HG03460 (cell line): ENCODE data around the gene CEP72.

Source experiments
- ATAC-seq: cut with Tn5 transposase; IDR thresholded peaks from one replicate; pipeline ENCODE4 v1.9.1; 2021; ENCODE audit not compliant: unreplicated experiment

The CEP72 gene

DNA sequence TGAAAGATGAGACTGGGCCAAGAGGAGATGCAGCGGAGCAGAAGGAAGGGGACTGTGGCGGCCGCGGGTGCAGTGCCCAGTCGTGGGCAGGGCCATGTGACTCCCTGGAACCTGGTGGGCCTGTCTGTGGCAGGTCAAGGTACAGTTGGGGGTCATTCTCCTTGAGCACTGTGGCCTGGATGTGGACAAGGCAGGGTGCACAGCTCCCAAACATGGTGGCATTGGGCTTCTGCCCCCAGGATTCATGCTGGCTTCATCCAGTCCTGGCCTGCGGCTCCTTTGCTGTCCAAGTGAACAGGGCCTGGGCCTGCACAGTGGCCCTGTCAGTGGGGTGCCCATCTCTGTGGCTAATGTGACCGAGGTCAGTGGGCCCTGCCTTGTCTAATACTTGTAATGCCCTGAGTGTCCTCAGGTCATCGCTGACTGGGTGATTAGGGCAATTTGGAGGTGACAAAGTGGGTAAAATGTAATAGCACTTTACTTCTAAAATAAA, 39.9 kb downstream of the CEP72 start:
- ATAC-seq, result no peak

DNA sequence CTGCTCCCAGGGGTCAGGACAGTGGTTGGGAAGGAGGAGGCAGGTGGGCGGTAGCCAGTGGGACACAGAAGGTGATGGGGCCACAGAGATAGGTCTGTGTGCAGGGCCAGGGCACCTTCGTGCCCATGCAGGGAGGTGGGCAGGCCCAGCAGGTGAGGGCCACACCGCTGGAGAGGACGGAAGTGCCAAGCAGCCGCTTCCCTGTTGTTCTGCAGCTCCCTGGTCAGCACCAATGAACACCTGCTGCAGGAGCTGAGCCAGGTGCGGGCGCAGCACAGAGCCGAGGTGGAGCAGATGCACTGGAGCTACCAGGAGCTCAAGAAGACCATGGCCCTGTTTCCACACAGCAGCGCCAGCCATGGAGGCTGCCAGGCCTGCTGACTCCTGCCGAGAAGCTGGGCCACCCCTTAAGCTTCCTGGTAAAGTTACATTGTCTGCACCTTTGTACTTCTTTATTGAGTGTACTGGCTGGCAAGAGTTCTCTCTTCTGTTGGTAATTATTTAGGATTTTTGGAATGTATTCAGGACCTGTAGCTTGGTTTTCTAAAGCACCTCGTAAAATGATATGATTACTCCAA, 40.7 kb downstream of the CEP72 start:
- no peak for ATAC-seq

DNA sequence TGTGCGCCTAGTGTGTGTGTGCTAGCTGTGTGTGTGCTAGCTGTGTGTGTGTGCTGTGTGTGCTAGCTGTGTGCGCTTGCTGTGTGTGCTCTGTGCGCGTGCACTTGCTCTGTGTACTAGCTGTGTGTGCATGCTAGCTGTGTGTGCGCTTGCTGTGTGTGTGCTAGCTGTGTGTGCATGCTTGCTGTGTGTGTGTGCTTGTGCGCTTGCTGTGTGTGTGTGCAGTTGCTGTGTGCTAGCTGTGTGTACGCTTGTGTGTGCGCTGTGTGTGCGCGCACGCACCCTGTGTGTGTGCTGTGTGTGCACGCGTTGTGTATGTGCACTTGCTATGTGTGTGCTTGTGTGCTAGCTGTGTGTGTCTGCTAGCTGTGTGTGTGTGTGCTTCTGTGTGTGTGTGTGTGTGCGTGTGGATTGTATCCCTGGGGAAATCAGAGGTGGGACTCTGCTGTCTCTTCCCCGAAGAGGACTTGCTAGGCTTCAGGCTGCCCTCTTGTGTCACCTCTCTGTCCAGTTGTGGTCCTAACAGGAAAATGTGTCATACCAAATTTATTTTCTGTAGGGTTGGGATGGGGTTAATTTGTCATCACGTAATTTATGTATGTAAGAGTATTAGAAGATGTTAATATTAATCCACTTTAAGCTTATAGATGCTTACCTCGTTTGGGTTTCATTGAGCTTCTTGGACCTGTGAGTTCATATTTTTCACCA, 42.1 kb downstream of the CEP72 start:
- no peak for ATAC-seq

DNA sequence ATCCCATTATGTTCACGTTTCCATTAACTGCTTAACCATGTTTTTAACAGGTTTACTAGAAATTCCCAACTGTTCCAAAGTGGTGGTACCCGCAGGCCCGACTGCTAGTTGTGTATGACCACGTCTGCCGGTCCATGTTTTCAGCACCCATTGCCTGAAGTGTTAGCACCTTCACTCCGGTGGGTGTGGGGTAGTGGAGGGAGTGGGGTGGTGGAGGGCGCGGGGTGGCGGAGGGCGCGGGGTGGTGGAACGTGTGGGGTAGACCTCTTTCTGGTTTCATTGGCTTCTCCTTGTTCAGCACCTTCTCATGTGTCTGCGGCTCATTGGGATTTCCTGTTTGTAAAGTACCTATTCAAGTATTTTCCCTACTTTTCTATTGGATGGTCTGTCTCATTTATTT, 43.3 kb downstream of the CEP72 start:
- no peak for ATAC-seq

DNA sequence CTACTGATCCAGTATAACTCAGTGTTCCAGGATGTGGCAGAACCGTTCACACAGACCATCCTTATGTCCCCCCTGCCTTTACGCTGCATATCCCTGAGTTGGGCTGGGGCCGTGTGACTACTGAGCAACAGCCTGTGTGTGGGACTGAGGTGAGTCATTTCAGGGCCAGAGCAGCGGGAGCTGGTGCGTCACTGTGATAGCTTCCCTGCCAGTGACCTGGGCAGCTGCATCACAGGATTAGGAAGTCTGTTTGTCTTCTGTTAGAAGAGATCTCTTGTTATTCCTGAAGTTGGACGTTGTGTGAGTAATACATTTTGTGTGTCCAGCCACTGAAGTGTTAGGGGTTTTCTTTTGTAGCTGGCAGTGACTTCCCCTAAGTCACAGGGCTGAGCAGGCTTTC, 45.4 kb downstream of the CEP72 start:
- ATAC-seq, result no peak

DNA sequence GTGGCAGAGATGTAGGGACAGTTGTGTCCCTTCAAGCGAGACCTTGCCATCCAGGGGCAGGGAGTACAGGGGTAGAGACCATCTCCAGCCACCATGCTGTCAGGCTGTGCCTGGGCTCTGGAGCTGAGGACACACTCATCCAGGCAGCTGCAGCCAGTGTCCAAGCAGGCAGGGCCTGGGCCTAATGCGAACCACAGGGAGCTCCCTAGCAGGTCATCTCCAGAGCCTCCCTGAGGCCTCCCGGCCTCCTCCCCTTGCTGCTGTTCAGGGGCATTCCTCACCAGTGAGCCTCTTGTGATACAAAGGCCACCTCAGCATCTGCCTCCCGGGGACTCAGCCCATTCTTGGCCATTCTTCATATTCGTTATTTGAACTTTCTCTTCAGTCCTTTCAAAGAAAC, 46.0 kb downstream of the CEP72 start:
- no peak for ATAC-seq

DNA sequence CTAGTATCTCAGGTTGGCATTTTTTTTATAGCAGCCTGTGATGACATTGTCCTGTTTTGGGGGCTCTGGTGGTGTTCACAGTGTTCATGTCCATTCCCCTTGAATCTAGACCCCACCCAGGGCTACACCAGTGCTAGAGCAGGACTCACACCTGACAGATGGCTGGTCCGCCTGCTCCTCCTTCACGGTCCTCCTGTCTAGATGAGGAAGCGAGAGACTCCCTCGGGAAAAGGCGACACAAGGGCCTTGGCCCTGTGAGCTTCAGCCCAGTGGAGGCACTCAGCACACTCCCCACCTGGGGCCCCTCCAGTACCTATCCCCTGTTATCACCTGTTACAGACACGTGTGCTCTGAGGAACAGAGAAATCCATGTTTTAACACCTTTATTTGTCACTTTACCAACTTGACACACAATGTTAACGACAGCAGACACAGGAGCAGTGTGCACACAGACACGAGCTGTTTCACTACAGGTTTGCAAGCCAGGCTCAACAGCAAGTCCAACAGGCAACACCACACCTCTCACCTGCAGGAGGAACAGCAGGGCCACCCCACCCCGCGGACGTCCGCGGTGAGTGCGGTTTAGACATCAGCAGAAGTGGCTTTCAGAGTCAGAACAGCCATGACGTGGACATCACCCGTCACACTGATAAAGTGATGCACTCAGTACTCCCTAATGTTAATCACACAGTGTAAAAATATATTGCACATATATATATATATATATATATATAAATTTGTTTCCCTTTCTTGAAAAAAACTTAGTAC, 47.5 kb downstream of the CEP72 start:
- no peak for ATAC-seq

DNA sequence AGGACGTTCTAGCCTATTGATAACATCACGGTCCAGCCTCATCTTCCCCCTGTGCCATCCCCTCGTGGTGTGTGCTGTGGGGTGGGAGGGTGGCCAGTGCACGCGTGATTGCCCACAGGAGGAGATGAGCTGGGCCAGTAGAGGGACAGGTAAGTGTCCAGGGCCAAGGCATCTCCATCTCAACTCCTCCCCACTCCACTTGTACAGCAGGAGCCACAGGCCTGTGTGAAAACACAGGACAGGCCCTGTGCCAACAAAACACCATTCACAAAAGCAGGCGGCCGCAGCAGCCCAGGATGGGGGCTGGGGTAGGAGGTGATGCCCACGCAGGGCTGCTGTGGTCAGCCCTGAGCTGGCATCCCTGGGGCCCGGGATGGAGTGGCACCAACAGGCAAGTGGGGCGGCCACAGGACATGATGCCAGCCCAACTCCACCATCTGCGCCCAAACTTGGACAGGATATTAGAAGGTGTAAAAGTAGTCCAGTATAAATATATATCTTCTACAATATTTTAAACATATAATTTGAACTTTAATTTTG, 48.4 kb downstream of the CEP72 start:
- no peak for ATAC-seq

DNA sequence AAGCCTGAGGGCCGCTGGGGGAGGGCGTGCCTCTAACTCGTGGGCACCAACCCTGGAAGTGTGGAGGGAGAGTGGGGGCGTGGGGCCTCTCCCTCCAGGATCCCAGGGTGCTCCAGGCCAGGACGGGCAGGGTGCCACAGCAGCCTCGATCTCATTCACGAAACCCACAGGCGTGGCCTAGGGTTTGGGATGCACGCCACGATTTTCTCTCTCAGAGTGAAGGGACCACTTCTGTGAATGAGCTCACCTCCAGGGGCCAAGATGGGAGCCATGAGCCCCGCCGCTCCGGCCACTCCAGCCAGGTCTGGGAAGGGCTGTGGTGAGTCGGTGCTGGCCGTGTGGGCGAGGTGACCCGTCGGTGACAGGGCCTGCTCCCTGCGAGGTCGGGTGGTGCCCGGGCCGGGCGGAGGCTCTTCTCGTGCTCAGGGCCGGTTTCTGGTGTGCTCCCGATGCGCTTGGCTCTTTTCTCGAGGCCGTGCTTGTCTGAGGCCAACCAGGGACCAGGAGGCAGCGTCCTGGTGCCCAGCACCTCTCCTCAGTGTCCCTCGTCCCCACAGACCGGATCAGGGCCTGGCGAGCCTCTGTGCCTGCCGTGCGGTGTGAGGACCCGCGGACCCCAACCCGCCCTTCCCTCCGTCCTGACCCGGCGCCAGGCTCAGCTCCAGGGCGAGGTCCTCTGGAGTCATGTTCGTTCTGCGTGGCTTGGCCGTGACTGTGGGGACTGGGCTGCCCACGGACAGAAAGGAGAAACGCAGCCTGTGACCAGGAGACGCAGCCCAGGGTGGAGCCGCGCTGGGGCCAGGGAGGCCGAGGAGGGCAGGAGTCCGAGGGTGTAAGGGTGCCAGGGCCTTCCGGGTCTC, 50.0 kb downstream of the CEP72 start:
- no peak for ATAC-seq

DNA sequence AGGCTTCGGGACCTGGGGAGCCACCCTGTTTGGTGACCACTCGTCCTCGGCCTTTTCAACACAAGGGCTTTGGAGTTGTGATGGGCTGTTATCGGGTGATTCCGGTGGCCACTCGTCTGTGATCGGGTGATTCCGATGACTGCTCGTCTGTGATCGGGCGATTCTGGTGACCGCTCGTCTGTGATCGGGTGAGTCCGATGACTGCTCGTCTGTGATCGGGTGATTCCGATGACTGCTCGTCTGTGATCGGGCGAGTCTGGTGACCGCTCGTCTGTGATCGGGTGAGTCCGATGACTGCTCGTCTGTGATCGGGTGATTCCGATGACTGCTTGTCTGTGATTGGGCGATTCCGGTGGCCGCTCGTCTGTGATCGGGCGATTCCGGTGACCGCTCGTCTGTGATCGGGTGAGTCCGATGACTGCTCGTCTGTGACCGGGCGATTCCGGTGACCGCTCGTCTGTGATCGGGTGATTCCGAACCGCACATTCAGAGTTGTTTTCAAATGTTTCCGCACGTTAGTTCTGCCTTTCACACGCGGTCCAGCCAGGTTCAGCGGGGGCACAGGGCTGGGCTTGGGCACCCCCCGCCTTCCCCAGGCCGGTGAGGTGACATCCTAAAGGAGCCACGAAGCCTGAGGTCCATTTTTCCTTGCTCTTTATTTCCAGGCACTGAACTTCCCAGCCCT, 50.8 kb downstream of the CEP72 start:
- no peak for ATAC-seq

DNA sequence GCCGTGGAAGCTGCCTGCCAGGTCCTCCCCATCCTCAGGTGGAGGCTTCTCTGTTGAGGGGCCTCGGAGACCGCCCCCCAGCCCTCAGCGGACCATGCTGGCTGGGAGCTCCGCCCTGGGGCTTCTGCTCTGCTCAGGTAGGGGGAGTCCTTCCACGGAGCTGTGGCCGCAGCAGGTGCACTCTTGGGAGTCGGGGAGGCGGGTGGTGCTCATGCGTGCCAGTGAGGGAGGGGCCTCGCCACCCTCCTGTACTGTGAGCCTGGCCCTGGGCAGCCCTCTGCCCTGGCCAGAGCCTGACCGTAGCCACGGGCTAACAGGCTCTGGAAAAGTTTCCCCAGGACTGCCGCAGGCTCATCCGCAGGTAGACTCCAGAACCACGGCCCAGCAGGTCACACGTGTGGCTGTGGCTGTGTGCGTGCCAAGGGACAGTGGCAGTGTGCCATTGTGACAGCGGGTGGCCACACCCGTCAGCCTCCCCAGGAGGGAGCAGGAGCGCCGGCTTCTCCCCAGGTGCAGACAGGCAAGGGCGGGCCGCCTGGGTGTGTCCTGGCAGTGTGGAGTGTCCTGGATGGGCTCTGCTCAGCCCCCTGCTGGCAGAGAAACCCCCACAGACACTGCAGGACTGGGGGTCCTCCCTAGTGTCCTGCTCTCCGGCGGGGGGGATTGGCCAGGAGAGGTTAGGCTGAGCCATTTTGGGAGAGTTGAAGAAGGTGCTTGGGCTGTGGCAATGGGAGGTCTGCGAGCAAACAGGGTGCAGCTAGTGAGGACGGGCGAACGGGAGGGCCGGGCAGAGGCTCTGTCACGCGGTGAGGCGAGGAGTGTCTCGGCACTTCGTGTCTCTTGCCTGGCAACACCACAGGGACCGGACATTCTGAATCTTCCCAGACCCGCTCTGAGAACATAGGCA, 51.5 kb downstream of the CEP72 start:
- no peak for ATAC-seq

DNA sequence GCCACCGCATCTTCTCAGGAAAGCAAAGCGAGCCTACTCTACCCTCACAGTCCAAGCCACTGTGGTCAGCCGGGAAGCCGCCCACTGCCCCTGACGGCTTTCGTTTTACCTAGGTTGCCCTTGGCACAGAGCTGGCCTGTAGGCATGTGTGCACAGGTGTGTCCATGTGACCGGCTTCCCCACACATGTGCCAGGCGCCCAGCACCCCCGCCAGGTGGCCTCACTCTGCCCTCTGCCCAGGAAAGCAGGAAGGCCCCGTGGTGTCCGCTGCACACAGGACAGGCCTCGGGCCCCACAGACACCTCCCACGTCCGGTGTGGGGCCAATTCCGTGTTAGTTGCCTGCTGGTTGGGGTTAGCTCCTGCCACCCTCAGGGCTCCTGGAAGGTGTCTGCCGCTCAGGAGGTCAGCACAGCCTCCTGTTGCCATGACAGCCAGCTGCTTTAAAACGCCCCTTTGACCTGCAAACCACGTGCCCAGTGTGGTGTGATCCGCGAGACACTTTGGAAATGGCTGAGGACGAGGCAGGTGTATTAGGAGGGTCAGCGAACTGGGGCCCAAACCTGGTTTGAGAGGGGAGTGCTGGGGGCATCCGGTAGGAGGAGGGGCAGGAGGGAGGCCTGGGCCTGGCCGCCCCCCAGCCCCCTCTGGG, 52.3 kb downstream of the CEP72 start:
- ATAC-seq, result no peak

DNA sequence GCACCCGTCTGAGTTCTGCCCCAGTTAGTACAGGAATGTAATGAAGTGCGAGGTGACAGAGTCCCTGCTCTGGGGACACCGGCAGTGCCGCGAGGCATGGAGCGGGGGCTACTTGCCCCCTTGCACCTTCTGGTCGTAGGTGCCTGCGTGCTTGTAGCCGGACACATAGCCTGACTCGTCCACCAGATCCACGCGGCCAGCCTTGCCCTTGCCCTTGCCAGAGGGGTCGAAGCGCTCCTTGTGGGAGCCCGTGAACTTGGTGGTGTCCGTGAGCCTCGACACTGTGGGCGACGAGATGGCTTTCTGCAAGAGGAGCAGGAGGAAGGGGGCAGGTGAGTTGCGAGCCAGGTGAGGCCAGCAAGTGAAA, 52.8 kb downstream of the CEP72 start:
- ATAC-seq, result no peak

DNA sequence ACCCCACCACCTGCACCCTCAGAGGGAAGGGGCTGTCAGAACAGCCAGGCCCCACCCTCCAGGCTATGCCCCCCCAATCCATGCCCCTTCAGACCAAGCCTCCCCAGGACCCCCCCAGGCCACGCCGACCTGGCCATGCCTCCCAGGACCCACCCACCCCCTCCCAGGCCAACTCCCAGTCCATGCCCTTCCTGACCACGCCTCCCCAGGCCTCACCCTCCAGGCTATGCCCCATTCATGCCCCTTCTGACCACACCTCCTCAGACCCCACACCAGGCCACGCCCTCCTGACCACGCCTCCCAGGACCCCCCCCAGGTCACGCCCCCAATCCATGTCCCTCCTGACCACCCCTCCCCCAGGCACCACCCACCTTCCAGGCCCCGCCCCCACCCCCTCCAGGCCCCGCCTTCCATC, 53.4 kb downstream of the CEP72 start:
- no peak for ATAC-seq

DNA sequence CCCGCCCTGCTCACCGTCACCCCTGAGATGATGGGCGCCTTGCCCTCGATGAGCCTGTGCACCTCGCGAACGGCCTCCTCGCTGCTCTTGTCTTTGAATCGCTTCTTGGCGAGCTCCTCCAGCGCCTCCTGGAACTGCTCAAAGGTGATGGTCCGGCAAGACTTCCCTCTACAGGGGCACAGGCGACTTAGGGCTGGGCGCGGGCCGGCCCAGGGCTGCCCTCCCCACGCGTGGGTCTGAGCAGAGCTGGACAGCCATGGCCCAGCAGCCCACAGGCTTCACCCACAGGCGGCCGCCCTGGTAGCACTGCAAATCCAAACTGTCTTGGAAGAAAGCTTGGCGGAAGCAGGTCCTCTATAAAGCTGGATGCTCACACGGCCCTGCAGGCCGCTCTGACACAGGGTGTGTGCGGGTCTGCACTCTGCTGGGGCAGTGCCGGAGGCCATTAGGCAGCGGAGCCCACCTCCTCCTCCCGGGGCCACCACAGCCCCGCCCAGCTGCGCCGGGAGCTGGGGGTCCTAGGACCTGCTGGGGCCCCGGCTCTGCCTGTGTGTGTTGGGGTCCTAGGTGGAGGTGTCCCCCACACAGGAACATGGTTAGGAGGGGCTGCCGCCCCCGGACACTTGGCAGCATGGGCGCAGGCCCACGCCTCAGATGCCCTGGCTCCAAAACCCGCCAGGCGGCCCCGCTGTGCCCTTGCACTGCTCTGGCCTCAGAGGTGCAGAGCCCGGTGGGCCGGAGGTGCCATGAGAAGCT, 54.0 kb downstream of the CEP72 start:
- no peak for ATAC-seq

DNA sequence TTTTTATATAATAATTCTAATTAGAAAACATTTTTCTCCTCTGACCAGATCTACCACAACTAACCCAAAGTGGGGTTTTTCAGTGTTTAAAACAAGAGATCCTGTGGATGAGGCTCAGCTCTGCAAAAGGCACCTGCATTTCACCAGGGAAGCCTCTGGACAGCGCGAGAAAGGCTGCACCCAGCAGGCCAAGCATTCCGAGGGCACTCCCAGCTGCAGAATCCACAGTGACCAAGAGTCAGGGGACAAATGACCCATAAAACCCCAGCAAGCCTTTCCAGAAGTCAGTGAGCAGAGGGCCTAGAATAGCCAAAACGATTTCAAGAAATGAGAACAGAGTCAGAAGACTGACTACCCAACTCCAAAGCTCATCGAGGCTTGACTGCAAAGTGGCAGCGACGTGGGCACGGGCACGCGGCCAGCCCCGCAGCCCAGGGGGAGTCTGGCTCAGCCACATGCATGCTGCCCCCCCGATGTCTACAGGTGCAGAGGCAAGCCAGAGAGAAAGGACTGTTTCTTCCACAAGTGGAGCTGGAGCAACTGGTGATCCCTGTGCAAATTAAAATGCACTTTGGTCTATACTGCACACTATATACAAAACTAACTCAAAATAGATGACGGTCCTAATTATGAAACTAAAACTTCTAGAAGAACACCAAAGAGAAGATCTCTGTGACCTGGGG, 54.8 kb downstream of the CEP72 start:
- ATAC-seq, result no peak

DNA sequence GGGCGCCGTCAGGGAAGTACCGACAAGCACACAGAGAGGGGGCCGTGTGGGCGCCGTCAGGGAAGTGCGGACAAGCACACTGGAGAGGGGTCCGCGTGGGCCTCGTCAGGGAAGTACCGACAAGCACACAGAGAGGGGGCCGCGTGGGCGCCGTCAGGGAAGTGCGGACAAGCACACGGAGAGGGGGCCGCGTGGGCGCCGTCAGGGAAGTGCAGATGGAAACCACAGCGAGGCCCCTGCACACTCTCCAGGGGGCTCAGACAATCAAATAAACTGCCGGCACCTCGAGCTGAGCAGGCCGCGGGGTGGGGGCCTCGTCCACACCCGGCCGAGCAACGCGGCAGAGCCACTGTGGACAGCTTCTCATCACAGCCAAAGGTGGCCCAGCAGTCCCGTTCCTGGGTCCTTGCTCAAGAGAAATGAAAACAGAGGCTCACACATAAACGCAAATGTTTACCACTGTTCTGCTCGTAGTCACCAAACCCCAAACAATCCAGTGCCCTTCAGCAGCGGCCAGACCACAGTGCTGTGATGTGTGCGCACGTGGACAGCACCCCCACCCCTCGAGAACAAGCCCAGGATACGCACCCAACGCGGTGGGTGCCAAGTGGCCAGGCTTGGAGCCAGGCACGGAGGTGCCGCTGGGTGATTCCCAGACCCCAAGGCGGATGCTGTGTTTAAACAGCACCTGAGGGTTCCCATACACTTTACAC, 56.3 kb downstream of the CEP72 start:
- ATAC-seq, result no peak
